Measurements from ENCODE around the gene HDX.

Gene HDX

DNA sequence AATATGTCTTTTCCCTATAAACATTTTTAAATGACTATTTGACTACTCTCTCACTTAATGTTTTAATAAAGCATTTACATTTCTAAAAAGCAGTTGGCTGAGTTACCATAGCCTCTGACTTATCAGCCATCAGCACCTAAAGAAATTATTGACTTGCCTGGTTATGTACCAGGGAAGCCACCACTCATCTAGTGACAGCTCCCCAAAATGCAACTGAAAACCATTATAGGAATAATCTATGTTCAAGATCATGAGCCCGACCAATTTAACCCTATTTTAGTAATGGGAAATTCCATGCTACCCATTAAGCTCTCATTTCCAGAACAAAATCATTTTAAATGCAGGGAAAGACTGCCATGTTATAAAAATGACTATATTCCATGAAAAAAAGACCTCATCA lies 34.4 kb downstream of the HDX start:
- no peaks in the 10 kb centered on the region for H3K27me3 ChIP-seq (ENCODE audit: insufficient read depth, low read length)
- H3K4me1 ChIP-seq (ENCODE audit: control insufficient read depth, insufficient read depth, low read length, unreplicated experiment), result no peaks in the 10 kb centered on the region
- H3K79me2 ChIP-seq (ENCODE audit: control insufficient read depth, insufficient read depth, low read length, unreplicated experiment), result no peaks in the 10 kb centered on the region
- H2AFZ ChIP-seq (ENCODE audit: low read length, unreplicated experiment), result no peak overlapping the region
- 0 out of 2 replicates have a peak, but pooled peaks cover 11% of the 10 kb centered on the region for H3K36me3 ChIP-seq (ENCODE audit: insufficient read depth, low read length)
- H3K4me3 ChIP-seq (ENCODE audit: low read depth, low read length), result no peak overlapping the region
- no peak overlapping the region for H3K27ac ChIP-seq (ENCODE audit: low read depth, low read length)

DNA sequence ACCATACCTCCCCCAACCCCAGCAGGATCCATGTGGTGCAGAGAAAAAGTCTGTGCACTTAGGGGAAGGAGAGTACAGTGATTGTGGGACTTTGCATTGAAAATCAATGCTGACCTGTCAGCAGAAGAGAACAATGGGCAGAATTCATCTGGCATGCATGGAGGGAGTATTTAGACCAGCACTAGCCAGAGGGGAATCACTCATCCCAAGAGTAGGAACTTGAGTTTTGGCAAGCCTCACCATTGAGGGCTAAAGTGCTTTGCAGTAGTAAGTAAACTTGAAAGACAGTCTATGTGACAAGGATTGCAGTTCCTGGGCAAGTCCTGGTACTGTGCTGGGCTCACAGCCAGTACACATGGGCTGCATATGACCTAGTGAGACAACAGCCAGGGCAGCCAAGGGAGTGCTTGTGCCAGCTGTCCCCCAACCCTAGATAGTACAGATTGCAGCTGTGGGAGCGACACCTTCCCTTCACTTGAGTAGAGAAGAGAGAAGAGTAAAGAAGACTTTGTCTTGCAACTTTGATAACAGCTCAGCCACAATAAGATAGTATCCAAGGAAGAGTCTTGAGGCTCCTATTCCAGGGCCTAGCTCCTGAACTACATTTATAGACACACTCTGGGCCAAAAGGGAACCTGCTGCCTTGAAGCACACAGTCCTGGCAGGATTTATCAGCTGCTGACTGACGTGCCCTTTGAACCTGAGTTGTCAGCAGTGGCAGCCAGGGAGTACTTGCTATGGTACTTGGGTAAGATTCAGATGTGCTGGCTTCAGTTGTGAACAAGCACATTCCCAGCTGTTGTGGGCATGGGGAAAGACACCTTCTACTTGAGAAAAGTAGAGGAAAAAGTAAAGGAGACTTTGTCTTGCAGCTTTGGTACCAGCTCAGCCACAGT lies 48.7 kb downstream of the HDX start:
- Histone ChIP-seq H2AFZ (ENCODE audit: low read length, unreplicated experiment) (no peak overlapping the region), H3K27ac (ENCODE audit: low read depth, low read length) (no peak overlapping the region), H3K4me3 (ENCODE audit: low read depth, low read length) (no peak overlapping the region), H3K4me1 (ENCODE audit: control insufficient read depth, insufficient read depth, low read length, unreplicated experiment) (no peaks in the 10 kb centered on the region), H3K36me3 (ENCODE audit: insufficient read depth, low read length) (no peaks in the 10 kb centered on the region), H3K27me3 (ENCODE audit: insufficient read depth, low read length) (no peaks in the 10 kb centered on the region), H3K79me2 (ENCODE audit: control insufficient read depth, insufficient read depth, low read length, unreplicated experiment) (no peaks in the 10 kb centered on the region)

DNA sequence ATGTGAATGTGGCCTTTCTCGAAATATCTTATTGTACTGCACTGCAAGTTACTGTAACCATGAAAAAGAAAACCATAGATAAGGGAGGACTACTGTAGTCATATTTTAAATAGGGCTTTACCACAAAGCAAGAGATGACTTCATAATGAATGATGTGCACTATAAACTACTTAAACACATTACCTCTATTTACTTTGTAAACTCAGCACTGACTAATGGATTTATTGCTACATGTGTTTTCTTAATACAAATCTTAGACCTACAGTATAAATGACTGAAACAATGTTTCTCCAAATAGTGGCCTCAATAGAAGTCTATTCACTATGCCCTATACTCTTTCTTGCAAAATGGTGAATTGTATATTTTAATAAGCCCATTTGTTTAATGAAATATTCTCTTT lies 61.1 kb downstream of the HDX start:
- no peaks in the 10 kb centered on the region for H3K27me3 ChIP-seq (ENCODE audit: insufficient read depth, low read length)
- H2AFZ ChIP-seq (ENCODE audit: low read length, unreplicated experiment), result no peak overlapping the region
- peaks cover 4% of the 10 kb centered on the region for H3K4me1 ChIP-seq (ENCODE audit: control insufficient read depth, insufficient read depth, low read length, unreplicated experiment)

DNA sequence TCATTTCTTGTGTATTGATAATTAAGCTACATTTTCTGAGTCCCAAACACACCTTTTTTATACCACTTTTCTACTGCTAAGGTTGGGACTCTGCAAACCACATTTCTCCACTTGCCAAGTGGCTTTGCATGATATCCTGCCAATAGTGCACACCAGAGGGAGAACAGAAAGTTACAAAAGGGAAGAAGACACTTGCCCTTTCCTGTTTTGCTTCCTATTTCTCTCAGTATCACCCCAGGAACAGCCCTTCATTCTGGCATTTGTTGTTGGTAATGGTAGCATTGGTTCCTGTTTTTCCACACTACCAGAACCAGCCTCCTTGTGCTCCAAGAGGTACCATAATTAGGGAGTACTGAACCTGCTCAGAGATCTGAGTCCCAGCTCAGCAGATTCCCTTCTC lies 87.1 kb downstream of the HDX start:
- Histone ChIP-seq H3K79me2 (ENCODE audit: control insufficient read depth, insufficient read depth, low read length, unreplicated experiment) (no peaks in the 10 kb centered on the region), H2AFZ (ENCODE audit: low read length, unreplicated experiment) (no peak overlapping the region), H3K4me1 (ENCODE audit: control insufficient read depth, insufficient read depth, low read length, unreplicated experiment) (no peaks in the 10 kb centered on the region), H3K27me3 (ENCODE audit: insufficient read depth, low read length) (no peaks in the 10 kb centered on the region), H3K4me3 (ENCODE audit: low read depth, low read length) (no peak overlapping the region), H3K27ac (ENCODE audit: low read depth, low read length) (no peak overlapping the region), H3K36me3 (ENCODE audit: insufficient read depth, low read length) (no peaks in the 10 kb centered on the region)

More for the DNA sequence above, 61.1 kb downstream of the HDX start:
- H3K36me3 ChIP-seq (ENCODE audit: insufficient read depth, low read length), result peaks cover 7% of the 10 kb centered on the region; the same call in 1 of the 2 replicates
- no peak overlapping the region for H3K4me3 ChIP-seq (ENCODE audit: low read depth, low read length)
- no peaks in the 10 kb centered on the region for H3K79me2 ChIP-seq (ENCODE audit: control insufficient read depth, insufficient read depth, low read length, unreplicated experiment)
- no peak overlapping the region for H3K27ac ChIP-seq (ENCODE audit: low read depth, low read length)

DNA sequence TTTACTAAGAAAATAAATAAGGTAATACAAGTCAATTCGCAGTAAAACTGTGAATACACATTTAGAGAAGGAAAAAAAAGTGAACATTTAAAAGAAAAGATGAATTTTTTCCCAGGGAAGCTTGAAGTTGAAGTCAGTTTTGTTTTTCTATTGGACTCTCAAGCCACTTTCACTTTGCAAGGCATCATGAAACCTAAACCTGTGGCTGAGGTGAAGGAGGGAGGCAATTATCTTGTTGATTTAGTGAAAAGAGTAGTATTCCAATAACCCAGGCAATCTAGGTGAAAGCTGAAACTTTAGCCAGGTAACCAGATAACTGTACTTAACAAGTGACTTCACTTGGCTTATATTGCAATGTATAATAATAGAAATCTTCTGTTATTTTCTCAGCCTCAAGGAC lies 138.6 kb downstream of the HDX start:
- Histone ChIP-seq H3K4me3 (ENCODE audit: low read depth, low read length) (peak overlapping the region; percentile 66), H3K27me3 (ENCODE audit: insufficient read depth, low read length) (no peaks in the 10 kb centered on the region), H3K27ac (ENCODE audit: low read depth, low read length) (peak overlapping the region; percentile 41; the same call in 1 of the 2 replicates), H3K36me3 (ENCODE audit: insufficient read depth, low read length) (no peaks in the 10 kb centered on the region), H3K4me1 (ENCODE audit: control insufficient read depth, insufficient read depth, low read length, unreplicated experiment) (peaks cover 8% of the 10 kb centered on the region), H3K79me2 (ENCODE audit: control insufficient read depth, insufficient read depth, low read length, unreplicated experiment) (no peaks in the 10 kb centered on the region), H2AFZ (ENCODE audit: low read length, unreplicated experiment) (peak overlapping the region; percentile 37)

DNA sequence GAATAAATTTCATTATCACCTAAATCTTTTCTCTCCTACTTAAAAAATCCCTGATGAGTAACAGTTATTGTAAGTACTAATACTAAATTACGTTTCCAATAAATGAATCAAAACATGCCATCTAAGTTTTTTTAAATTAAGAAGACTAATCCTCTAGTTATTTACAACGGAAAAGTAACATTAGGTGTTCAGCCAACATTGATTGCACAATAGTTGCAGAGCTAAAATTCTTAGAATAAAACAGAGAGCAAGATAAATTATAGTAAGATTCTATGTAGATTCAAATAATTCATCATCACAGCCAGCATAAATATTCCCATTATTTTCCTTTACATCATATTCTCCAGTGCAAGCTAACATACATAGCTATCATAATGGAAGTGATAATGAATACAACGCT lies 139.2 kb downstream of the HDX start:
- H3K36me3 ChIP-seq (ENCODE audit: insufficient read depth, low read length), result no peaks in the 10 kb centered on the region
- no peaks in the 10 kb centered on the region for H3K27me3 ChIP-seq (ENCODE audit: insufficient read depth, low read length)
- no peaks in the 10 kb centered on the region for H3K79me2 ChIP-seq (ENCODE audit: control insufficient read depth, insufficient read depth, low read length, unreplicated experiment)

DNA sequence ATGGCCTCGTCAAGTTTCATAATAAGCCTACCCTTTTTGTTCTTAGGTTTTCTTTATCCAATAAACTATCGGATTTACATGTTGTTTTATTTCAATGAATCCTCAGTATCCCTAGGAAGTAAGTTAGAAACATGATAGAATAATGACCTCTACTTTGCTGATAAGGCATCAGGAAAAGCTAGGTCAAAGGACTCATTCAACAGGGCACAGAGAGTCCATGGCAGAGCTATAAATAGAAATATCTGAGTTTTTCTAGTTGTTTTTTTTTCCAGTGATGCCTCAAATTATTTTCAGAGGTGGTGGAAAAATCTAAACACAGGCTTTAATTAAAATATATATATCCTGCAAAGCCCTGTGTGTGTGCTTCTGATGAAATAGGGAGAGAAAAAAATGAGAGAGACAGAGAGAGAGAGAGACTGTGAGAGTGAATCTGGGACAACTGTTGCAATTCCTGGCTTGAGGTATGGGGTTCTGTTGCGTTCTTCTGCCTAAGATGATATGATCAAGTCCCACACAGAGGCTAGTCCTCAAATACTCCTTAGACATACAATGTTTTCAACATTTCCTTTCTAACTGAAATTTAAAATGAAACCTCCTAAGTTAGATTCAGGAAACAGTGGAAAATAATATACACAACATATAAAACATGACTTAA lies 139.9 kb downstream of the HDX start:
- peaks cover 8% of the 10 kb centered on the region for H3K4me1 ChIP-seq (ENCODE audit: control insufficient read depth, insufficient read depth, low read length, unreplicated experiment)
- H2AFZ ChIP-seq (ENCODE audit: low read length, unreplicated experiment), result no peak overlapping the region
- no peaks in the 10 kb centered on the region for H3K27me3 ChIP-seq (ENCODE audit: insufficient read depth, low read length)
- H3K36me3 ChIP-seq (ENCODE audit: insufficient read depth, low read length), result no peaks in the 10 kb centered on the region
- peak overlapping the region; percentile 66 for H3K4me3 ChIP-seq (ENCODE audit: low read depth, low read length)
- H3K27ac ChIP-seq (ENCODE audit: low read depth, low read length), result peak overlapping the region; percentile 41
- no peaks in the 10 kb centered on the region for H3K79me2 ChIP-seq (ENCODE audit: control insufficient read depth, insufficient read depth, low read length, unreplicated experiment)

More for the DNA sequence above, 139.2 kb downstream of the HDX start:
- H2AFZ ChIP-seq (ENCODE audit: low read length, unreplicated experiment), result peak overlapping the region; percentile 25
- peaks cover 8% of the 10 kb centered on the region for H3K4me1 ChIP-seq (ENCODE audit: control insufficient read depth, insufficient read depth, low read length, unreplicated experiment)
- H3K27ac ChIP-seq (ENCODE audit: low read depth, low read length), result peak overlapping the region; percentile 41
- peak overlapping the region; percentile 66 for H3K4me3 ChIP-seq (ENCODE audit: low read depth, low read length)

DNA sequence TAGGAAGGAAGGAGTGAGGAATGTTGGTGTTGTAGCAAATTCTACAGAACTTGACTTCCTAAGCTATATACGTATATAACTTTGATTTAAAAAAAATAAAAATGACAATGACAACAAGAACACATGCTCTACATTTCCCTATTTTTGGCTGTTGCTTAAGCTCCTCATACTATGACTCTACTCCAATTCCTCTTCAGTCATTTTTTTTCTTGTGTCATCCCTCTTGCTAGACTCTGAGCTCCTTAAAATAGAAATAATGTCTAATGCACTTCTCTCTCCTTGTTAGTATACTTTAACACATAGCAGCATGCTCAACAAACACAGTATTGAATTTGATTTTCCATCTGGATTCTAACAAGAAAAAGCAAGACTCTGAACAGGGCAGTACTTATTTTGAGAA lies 144.0 kb downstream of the HDX start:
- Histone ChIP-seq H2AFZ (ENCODE audit: low read length, unreplicated experiment) (no peak overlapping the region), H3K27ac (ENCODE audit: low read depth, low read length) (no peak overlapping the region), H3K79me2 (ENCODE audit: control insufficient read depth, insufficient read depth, low read length, unreplicated experiment) (no peaks in the 10 kb centered on the region), H3K4me1 (ENCODE audit: control insufficient read depth, insufficient read depth, low read length, unreplicated experiment) (peaks cover 8% of the 10 kb centered on the region), H3K4me3 (ENCODE audit: low read depth, low read length) (no peak overlapping the region), H3K27me3 (ENCODE audit: insufficient read depth, low read length) (no peaks in the 10 kb centered on the region), H3K36me3 (ENCODE audit: insufficient read depth, low read length) (no peaks in the 10 kb centered on the region)

DNA sequence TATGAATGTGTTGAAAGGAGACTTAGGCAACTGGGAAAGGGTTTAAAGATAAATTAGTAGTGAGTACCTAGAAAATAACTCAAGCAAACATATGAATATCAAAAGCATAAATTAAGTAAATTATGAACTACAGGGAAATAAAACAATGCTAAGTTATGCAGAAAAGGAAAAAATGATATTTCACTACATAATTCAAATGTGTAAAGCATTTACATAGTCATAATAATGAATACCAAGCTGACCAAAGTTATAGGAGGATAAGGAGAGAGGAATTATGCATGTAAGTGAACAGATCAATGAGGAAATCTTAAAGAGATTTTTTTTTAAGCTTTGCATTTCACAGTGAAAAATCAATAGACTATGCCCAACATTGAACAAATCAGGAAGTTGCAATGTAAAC lies 145.0 kb downstream of the HDX start:
- Histone ChIP-seq H3K4me1 (ENCODE audit: control insufficient read depth, insufficient read depth, low read length, unreplicated experiment) (peaks cover 3% of the 10 kb centered on the region), H2AFZ (ENCODE audit: low read length, unreplicated experiment) (no peak overlapping the region), H3K36me3 (ENCODE audit: insufficient read depth, low read length) (no peaks in the 10 kb centered on the region), H3K27ac (ENCODE audit: low read depth, low read length) (no peak overlapping the region), H3K27me3 (ENCODE audit: insufficient read depth, low read length) (no peaks in the 10 kb centered on the region), H3K79me2 (ENCODE audit: control insufficient read depth, insufficient read depth, low read length, unreplicated experiment) (no peaks in the 10 kb centered on the region), H3K4me3 (ENCODE audit: low read depth, low read length) (no peak overlapping the region)

DNA sequence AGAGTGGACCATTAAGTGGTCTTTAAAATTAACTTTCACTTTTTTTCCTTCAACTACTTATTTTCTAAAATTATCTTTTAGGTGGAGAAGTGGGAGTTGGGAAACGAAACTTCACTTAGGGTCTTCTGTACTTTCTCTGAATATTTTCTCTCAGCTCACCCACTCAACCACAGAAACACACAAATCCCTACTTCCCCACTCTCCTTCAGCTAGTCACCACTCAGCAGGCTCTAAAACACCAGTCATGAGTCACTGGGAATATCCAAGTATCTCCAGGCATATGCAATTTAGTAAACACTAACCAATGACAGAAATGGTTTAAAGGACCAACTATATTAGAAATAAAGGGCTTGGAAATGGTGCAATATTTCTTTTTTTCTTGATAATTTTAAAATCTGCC lies 161.3 kb downstream of the HDX start:
- Histone ChIP-seq H3K27me3 (ENCODE audit: insufficient read depth, low read length) (no peaks in the 10 kb centered on the region), H3K36me3 (ENCODE audit: insufficient read depth, low read length) (no peaks in the 10 kb centered on the region), H3K4me1 (ENCODE audit: control insufficient read depth, insufficient read depth, low read length, unreplicated experiment) (peaks cover 3% of the 10 kb centered on the region)

More for the DNA sequence above, 161.3 kb downstream of the HDX start:
- no peaks in the 10 kb centered on the region for H3K79me2 ChIP-seq (ENCODE audit: control insufficient read depth, insufficient read depth, low read length, unreplicated experiment)
- H3K27ac ChIP-seq (ENCODE audit: low read depth, low read length), result no peak overlapping the region
- H3K4me3 ChIP-seq (ENCODE audit: low read depth, low read length), result no peak overlapping the region
- H2AFZ ChIP-seq (ENCODE audit: low read length, unreplicated experiment), result no peak overlapping the region

All from ACC112 (cell line).